Measurements from ENCODE around the gene COG1.

- TF ChIP-seq REST (IDR thresholded peaks at IDR 0.05) (no peak), POLR2AphosphoS2 (conservative IDR thresholded peaks at IDR 0.05; ENCODE audit: low read length) (no peak), PHF8 (IDR thresholded peaks at IDR 0.05; ENCODE audit: borderline replicate concordance, low read depth) (no peak), FOSL2 (IDR thresholded peaks at IDR 0.05) (no peak), FOSL2 (CRISPR knock-in tag; IDR thresholded peaks at IDR 0.05) (no peak), HOXB13 (CRISPR knock-in tag; IDR thresholded peaks at IDR 0.05; ENCODE audit: low read depth) (no peak), CTCF (IDR thresholded peaks at IDR 0.05) (no peak), ZC3H11A (IDR thresholded peaks at IDR 0.05) (no peak), POLR2A (IDR thresholded peaks at IDR 0.05; ENCODE audit: low read length) (no peak), CHD2 (IDR thresholded peaks at IDR 0.05; ENCODE audit: low read length, partially characterized antibody) (no peak), SMC3 (IDR thresholded peaks at IDR 0.05) (no peak), CBX8 (IDR thresholded peaks at IDR 0.05) (no peak), EP300 (IDR thresholded peaks at IDR 0.05) (no peak), EHF (CRISPR knock-in tag; IDR thresholded peaks at IDR 0.05) (no peak), MAFK (IDR thresholded peaks at IDR 0.05; ENCODE audit: partially characterized antibody) (no peak)
Observed at GRCh38 chr17:73158133-73158532, 34.7 kb upstream of the COG1 start.

All from A549 (cell line).